GM18861 (cell line): ENCODE results near the gene INPP5A.

Source experiments
- ATAC-seq: cut with Tn5 transposase; IDR thresholded peaks from one replicate; pipeline ENCODE4 v1.9.1; 2021; ENCODE audit not compliant: unreplicated experiment

The INPP5A gene

DNA sequence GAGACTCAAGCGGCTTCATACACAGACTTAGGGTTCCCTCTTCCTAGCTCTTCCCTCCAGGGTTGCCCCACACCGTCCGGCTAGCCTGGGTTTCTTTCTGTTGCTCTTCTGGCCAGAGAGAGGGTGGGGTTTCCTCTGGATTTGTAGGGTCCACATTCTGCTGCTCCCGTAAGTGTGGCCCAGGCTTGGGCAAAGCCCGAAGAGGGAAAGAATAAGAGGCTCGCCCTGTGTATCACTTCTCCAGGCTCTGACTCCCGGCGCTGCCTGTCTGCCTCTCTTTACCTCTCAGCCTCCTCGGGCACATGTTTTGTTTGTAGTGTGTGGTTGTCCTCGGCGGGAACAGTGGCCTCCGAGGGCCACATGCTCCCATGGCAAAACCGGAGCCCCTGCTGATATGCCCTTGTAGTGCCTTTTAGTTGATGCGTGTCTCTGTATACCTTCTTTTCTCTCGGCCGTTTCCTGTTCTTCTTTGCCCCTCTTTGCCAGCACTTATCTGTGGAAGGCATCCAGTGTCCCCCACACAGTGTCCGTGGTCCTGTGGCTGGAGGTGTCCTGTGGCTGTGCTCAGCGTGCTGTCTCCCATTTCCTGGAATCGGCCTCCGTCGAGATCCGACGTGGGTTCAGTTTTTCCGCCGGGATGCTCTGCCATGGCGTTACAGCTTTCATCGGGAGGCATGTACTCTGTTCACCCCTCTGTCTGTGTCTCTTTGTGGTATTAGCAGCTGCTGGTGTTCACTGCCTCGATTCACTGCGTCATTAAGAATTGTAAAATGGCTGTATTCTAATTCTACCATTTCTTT is 102.9 kb downstream of the INPP5A start:
- ATAC-seq = no peak

DNA sequence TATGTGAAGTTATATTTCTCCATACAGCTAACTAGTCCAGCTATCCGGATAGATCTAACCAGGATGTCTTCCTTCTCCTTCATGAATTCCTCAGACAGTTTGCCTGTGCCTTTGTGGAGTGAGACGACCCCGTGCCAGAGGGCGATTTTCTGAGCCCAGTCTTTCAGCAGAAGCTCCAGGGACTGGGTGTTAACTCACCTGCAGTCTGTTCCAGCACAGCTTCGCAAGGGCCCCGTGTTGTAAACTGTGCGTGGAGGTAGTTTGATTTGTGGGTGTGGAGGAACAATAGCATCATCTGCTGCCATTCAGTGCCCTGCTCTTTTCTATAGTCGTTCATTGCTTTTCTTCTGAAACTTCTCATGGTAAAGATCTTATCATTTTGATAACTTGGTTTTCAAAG is 103.8 kb downstream of the INPP5A start:
- no peak for ATAC-seq

GRCh38 chr10:132641966-132642731 is 104.6 kb downstream of the INPP5A start:
- ATAC-seq = no peak

- ATAC-seq = no peak
Observed at GRCh38 chr10:132642732-132643008, 105.1 kb downstream of the INPP5A start.

GRCh38 chr10:132643709-132644526 is 106.3 kb downstream of the INPP5A start:
- ATAC-seq = no peak

GRCh38 chr10:132644527-132645246 is 107.1 kb downstream of the INPP5A start:
- no peak for ATAC-seq

- ATAC-seq = no peak
Observed at GRCh38 chr10:132645247-132645530, 107.6 kb downstream of the INPP5A start.

DNA sequence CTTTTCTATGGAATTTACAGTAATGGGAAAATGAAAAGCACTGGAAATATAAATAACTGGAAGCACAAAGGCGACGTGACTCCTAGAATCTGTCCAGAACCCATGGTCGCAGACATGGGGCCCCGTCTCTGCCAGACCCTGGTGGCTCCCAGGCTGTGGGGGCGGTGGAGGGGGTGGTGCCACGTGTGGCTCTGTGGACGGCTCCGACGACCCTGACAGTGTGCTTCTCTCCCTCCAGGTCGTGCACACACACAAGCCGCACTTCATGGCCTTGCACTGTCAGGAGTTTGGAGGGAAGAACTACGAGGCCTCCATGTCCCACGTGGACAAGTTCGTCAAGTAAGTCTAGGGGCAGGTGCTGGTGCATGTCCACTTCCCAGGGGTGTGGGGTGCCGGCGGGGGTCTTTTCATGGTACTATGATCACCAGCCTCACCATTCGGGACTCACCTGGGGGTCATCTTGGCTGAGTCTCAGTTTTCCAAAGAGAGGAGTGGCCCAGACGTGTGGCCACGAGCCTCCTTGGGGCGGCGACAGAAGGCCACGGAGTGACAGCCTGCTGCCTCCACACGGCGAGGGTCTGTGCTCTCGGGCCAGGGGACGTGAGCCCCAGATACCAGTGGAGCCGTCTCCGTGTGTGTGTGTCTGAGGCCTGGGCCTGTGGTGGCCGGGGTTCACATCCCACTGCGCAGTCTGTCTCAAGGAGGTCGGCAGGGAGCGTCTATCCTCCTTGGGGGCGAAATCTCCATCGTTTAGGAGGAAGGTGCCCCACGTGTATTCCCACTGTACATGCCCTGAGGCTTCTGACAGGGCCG is 108.2 kb downstream of the INPP5A start:
- no peak for ATAC-seq

GRCh38 chr10:132646443-132647097 is 109.0 kb downstream of the INPP5A start:
- ATAC-seq = no peak

GRCh38 chr10:132647424-132647823 is 109.8 kb downstream of the INPP5A start:
- no peak for ATAC-seq

DNA sequence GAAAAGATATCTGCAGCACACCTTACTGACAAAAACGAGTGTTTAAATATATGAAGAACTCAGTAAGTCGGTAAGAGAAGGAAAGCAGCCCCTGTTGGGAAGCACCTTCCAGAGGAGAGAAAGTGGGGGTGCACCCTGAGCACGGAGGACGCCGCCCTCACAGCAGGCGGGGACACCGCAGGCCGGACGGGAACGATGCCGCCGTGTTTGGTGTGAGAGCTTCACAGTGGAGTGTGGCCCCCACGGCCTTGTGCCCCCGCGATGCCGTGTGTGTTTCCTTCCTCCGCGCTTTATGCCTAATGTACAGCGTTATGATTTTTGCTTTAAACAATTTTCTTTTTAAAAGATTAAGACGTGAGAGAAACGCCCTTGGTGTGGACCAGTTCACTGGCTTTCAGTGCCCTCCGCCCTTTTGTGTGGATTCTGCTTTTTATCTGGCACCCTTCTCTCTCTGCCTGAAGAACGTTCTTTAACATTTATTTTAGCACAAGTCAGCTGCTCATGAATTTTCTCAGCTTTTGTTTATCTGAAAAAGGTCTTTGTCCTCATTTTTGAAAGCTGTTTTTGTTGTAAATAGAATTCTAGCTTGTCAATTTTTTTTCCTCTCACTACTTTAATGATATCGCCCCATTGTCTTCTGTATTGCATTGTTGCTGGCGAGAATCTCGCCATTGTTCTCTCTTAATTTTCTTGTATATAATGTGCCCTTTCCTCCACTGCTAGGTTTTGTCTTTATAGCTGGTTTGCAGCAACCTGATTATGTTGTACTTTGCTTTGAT is 110.7 kb downstream of the INPP5A start:
- ATAC-seq = no peak

- ATAC-seq = no peak
Observed at GRCh38 chr10:132648851-132649528, 111.4 kb downstream of the INPP5A start.

DNA sequence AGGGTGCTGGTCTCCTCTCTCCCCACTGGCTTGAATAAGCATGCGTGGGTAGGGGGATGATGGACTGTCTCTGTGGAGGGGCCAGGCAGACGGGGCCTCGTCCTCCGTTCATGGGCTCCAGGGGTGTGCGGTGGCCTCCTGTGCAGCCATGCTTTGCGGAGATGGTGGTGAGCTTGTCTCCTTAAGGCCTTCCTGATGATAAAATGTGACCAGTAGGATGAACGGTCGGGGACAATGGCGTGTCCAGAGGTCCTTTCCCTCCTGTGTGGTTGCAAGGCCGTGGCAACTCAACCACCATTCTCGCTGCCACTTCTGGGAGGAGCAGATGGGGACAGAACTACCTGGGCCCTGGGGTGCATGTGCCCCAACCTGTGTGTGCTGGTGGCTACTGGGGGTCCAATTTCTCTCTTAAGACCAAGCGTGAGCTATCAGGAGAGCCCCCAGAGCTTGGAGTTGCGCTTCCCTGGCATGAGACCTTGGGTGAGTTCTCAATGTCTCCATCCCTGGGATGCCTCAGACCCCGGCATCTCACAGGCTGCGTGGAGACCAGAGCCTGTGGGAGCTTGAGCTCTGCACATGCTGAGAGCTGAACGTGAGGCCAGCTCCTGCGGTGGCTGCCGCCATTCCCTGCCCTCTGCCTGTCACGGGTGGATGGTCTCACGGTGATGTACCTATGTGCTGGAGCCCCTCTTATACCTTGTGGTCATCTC is 112.2 kb downstream of the INPP5A start:
- no peak for ATAC-seq

DNA sequence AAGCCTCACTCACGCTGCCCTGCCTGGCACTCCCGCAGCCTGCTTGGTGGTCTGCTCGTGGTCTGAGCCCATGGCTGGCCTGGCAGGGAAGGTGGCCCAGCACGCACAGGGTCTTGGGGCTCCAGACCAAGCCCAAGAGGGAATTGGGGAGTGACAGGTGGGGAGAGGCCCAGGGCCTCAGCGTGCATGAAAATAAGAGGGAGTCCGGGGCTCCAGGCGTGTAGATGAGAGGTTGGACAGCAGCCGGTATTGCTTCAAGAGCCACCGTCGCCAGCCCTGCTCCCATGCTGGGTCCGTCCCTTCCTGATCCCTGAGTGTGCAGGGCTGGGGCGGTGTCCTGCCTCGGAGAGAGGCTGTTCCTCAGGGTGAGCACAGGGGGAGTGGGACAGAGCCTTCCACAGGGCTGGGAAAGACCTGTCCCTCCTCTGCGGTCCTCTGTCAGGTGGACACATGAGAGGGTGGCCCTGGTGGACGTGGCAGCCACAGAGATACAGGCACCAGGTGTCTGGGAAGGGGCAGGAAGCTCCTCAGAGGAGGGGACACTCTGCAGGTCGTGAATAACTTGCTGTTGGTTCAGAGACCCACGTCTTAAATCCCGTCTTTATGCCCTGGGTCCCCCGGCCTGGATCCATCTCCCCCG is 113.1 kb downstream of the INPP5A start:
- ATAC-seq = no peak

- no peak for ATAC-seq
Observed at GRCh38 chr10:132651511-132652029, 114.0 kb downstream of the INPP5A start.

DNA sequence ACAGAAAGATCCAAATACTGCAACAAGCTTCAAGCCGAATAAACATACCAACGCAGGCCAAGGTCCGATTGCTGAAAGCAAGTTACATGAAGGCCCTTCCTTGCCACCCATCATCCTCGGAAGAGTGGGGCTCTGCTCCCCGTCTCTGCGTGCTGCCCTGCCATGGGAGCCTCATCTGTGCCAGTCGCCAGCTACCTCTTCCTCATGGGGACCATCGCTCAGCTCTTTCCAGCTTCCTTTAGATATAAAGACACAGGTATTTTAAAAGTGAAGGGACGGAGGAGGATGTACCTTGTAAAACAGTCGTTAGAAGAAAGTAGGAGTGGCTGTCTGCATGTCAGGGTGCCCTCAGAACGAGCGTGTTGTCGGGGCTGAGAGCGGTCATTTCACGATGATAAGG is 114.9 kb downstream of the INPP5A start:
- ATAC-seq = no peak

DNA sequence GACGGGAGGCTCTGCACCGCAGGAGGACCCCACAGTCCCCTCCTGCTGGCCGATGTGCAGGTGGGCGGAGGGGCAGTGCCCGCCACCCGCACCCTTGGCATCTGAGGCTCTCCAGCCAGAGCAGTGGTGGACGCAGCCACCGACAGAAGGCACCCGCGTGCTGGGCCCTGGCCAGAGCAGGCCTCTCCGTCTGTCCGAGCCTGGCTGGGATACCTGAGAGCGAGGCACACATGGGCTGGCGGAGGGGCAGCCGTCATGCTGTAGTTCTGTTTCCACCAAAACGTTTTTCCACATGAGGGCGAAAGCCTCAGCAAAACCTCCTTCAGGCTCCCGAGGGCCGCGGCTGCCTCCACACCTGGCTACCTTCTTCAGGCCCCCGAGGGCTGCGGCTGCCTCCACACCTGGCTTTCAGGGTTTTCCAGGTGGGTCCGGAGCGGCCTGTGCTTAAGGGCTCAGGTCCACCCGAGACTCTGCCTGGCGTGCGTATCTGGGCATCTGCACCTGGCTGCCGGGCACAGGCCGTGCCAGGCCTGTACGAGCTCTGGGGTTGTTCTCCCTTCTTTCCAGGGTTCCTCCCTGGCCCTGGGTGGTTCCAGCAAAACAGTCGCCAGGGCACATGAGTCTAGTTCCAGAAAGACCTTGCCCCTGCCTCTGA is 115.5 kb downstream of the INPP5A start:
- no peak for ATAC-seq
